Measurements from ENCODE around the gene FTSJ3. TPM values are rescaled to one million over a fixed set of nuclear protein-coding genes. Genes with fewer than 3 reads are reported as not detected.
A peak's percentile ranks its signal among the peaks of the same experiment; 100 is the strongest.
"Not testable (repeated sequence)": the region's sequence is repeated elsewhere in the genome, so short reads cannot be mapped to it uniquely, and the experiment has no call there.

The FTSJ3 gene
- total RNA-seq, 1 donor from 2014 or later = 50.2 TPM

GRCh38 chr17:63843910-63844677 lies 16.6 kb upstream of the FTSJ3 start:
- Mint-ChIP-seq H3K9me3 (ENCODE audit: unreplicated experiment) (peaks cover 12% of the 10 kb centered on the region), H3K4me3 (ENCODE audit: unreplicated experiment) (peak overlapping the region; percentile 83), H3K36me3 (ENCODE audit: low read depth, unreplicated experiment) (no peaks in the 10 kb centered on the region), H3K4me1 (ENCODE audit: low read depth, unreplicated experiment) (peaks cover 7% of the 10 kb centered on the region), H3K27me3 (ENCODE audit: low read depth, unreplicated experiment) (peaks cover 3% of the 10 kb centered on the region), H3K27ac (ENCODE audit: unreplicated experiment) (no peak overlapping the region)
- H3K36me3 ChIP-seq (ENCODE audit: insufficient read depth, low read length) = no peaks in the 10 kb centered on the region
- TF ChIP-seq EZH2 (IDR thresholded peaks at IDR 0.05; ENCODE audit: insufficient read depth, low read length) = no peak
- H3K79me2 ChIP-seq (ENCODE audit: insufficient read depth, low read length) = peaks cover 30% of the 10 kb centered on the region
- H3K4me2 ChIP-seq (ENCODE audit: low read length) = no peak overlapping the region
- no peak for FAIRE-seq
- no peak for DNase-seq (ENCODE audit: low read depth)
- H3K9me3 ChIP-seq (ENCODE audit: insufficient read depth, low read depth, low read length) = no peaks in the 10 kb centered on the region
- H3K9ac ChIP-seq (ENCODE audit: low read length) = no peak overlapping the region
- peaks cover 18% of the 10 kb centered on the region for H3K4me1 ChIP-seq (ENCODE audit: insufficient read depth, low read length)
- no peak overlapping the region for H2AFZ ChIP-seq (ENCODE audit: low read depth, low read length)
- no peak overlapping the region for H3K27ac ChIP-seq (ENCODE audit: low read depth, low read length)
- H4K20me1 ChIP-seq (ENCODE audit: insufficient read depth, low read length) = peaks cover 28% of the 10 kb centered on the region
- H3K4me3 ChIP-seq (ENCODE audit: insufficient read depth, low read depth, low read length) = no peak overlapping the region
- H3K27me3 ChIP-seq (ENCODE audit: insufficient read depth, low read length) = no peaks in the 10 kb centered on the region

GRCh38 chr17:63843387-63843888 lies 16.0 kb upstream of the FTSJ3 start:
- Histone ChIP-seq H3K4me1 (ENCODE audit: insufficient read depth, low read length) (peaks cover 14% of the 10 kb centered on the region), H3K9ac (ENCODE audit: low read length) (peak overlapping the region; percentile 92), H3K4me2 (ENCODE audit: low read length) (peak overlapping the region; percentile 100), H3K4me3 (ENCODE audit: insufficient read depth, low read depth, low read length) (peak overlapping the region; percentile 68), H3K79me2 (ENCODE audit: insufficient read depth, low read length) (peaks cover 37% of the 10 kb centered on the region), H4K20me1 (ENCODE audit: insufficient read depth, low read length) (peaks cover 34% of the 10 kb centered on the region), H2AFZ (ENCODE audit: low read depth, low read length) (peak overlapping the region; percentile 76)
- H3K27me3 ChIP-seq (ENCODE audit: insufficient read depth, low read length); H3K27me3 Mint-ChIP-seq (ENCODE audit: low read depth, unreplicated experiment); FAIRE-seq; H3K9me3 ChIP-seq (ENCODE audit: insufficient read depth, low read depth, low read length); H3K4me1 Mint-ChIP-seq (ENCODE audit: low read depth, unreplicated experiment); H3K36me3 Mint-ChIP-seq (ENCODE audit: low read depth, unreplicated experiment); H3K36me3 ChIP-seq (ENCODE audit: insufficient read depth, low read length); H3K27ac ChIP-seq (ENCODE audit: low read depth, low read length); H3K9me3 Mint-ChIP-seq (ENCODE audit: unreplicated experiment): not testable (repeated sequence)
- peak; percentile 53 for DNase-seq (ENCODE audit: low read depth)
- Mint-ChIP-seq H3K4me3 (ENCODE audit: unreplicated experiment) (peak overlapping the region; percentile 83), H3K27ac (ENCODE audit: unreplicated experiment) (peak overlapping the region; percentile 27)

DNA sequence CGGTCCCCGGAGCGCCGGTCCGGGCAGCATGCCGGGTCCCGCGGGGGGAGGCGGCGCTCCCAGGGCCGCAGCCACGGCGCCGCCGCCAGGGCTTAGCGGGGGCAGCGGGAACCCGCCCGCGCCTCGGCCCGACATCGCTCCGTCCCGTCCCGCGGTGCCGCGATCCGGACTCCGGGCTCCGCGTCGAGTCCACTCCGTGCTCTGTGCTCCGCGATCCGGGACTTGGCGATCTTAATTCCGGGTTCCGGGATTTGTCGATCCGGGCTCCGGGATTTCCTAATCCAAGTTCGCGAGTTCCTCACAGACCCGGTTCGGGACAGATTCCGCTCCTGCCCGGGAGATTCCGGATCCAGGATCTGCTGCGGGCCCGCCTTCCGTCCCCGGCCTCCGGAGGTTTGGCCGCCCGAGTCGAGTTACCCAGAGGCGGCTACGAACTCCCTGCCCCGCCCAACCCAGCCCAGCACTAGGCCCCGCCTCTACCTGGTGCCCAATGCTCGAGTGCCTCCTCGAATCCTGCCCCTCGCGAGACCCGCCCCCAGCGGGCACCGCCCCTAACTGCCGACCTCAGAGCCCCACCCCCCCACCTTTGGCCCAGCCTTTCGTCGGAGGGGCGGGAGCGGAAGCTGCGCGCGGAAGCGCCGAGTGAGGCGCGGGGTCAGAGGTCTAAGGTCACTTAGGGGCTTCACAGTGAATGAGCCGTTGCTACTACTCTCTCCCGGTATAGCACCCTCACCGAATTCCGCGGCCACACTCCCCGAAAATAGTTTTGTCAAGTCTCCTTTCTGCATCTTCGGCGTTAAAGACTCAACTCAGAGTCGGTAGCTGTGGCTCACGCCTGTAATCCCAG lies 15.3 kb upstream of the FTSJ3 start, which contains the start of gene SMARCD2:
SMARCD2 (minus strand) TSS at position 146 of the 847 bp plus-strand sequence; CDS start at position 135, 11 bp downstream.
- peaks cover 14% of the 10 kb centered on the region for H3K4me1 ChIP-seq (ENCODE audit: insufficient read depth, low read length)
- H3K9me3 ChIP-seq (ENCODE audit: insufficient read depth, low read depth, low read length) = no peaks in the 10 kb centered on the region
- no peaks in the 10 kb centered on the region for H3K36me3 ChIP-seq (ENCODE audit: insufficient read depth, low read length)
- H2AFZ ChIP-seq (ENCODE audit: low read depth, low read length) = peak within 1 kb of the TSS; percentile 76
- H3K79me2 ChIP-seq (ENCODE audit: insufficient read depth, low read length) = peaks cover 43% of the 10 kb centered on the region
- peak; percentile 99 for DNase-seq (ENCODE audit: low read depth)
- H3K4me2 ChIP-seq (ENCODE audit: low read length) = peak within 1 kb of the TSS; percentile 100
- H3K27me3 Mint-ChIP-seq (ENCODE audit: low read depth, unreplicated experiment) = no peaks in the 10 kb centered on the region
- peak within 1 kb of the TSS; percentile 60 for H3K27ac ChIP-seq (ENCODE audit: low read depth, low read length)
- peaks cover 41% of the 10 kb centered on the region for H4K20me1 ChIP-seq (ENCODE audit: insufficient read depth, low read length)
- no peaks in the 10 kb centered on the region for H3K27me3 ChIP-seq (ENCODE audit: insufficient read depth, low read length)
- peak within 1 kb of the TSS; percentile 89 for H3K27ac Mint-ChIP-seq (ENCODE audit: unreplicated experiment)
- H3K9me3 Mint-ChIP-seq (ENCODE audit: unreplicated experiment) = peaks cover under 1% of the 10 kb centered on the region
- H3K4me3 ChIP-seq (ENCODE audit: insufficient read depth, low read depth, low read length) = peak within 1 kb of the TSS; percentile 88
- H3K4me1 Mint-ChIP-seq (ENCODE audit: low read depth, unreplicated experiment) = peaks cover 7% of the 10 kb centered on the region
- no peak for FAIRE-seq
- no peaks in the 10 kb centered on the region for H3K36me3 Mint-ChIP-seq (ENCODE audit: low read depth, unreplicated experiment)
- TF ChIP-seq EZH2 (IDR thresholded peaks at IDR 0.05; ENCODE audit: insufficient read depth, low read length) (no peak), CTCF (IDR thresholded peaks at IDR 0.05; ENCODE audit: insufficient read depth, low read depth, low read length) (no peak)
- H3K4me3 Mint-ChIP-seq (ENCODE audit: unreplicated experiment) = peak within 1 kb of the TSS; percentile 94
- H3K9ac ChIP-seq (ENCODE audit: low read length) = peak within 1 kb of the TSS; percentile 92

Measured in astrocyte (in vitro differentiated cells and primary cell).